ENCODE data around the gene ASCL5. TPM values are rescaled to one million over a fixed set of nuclear protein-coding genes. Genes with fewer than 3 reads are reported as not detected.
A peak's percentile ranks its signal among the peaks of the same experiment; 100 is the strongest.

Gene ASCL5
- total RNA-seq, 1 donor from 2014 or later: not detected

DNA sequence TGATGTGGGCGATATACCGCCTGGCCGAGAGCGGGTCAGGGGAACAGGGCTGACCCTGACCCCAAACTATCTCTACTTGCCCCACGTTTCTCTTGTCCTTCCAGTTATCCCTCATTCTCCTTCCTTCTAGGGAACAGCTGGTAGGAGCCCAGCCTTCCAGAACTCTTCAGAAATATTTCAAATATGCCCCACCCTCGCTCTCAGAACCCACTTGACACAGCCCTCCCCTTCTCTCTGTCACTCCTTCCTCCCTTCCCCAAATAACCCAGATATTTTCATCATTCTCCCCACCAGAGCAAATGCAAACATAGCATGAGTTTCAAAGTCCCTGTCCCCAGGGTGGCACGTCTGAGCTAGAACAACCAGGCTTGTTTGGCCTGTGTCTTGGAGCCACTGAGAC is 15.8 kb downstream of the ASCL5 start:
- DNase-seq (no peak), ATAC-seq (peak in 1 of 2 donors; percentile 31)
- TF ChIP-seq CTCF (IDR thresholded peaks at IDR 0.05): no peak
- Histone ChIP-seq H3K9me3 (no peaks in the 10 kb centered on the region), H3K36me3 (no peaks in the 10 kb centered on the region), H3K27ac (no peak overlapping the region), H3K27me3 (ENCODE audit: low read depth) (peaks cover 7% of the 10 kb centered on the region), H3K4me3 (no peak overlapping the region), H3K4me1 (peaks cover 3% of the 10 kb centered on the region)
- intact Hi-C loops (cut with DNase I): no loop called here

DNA sequence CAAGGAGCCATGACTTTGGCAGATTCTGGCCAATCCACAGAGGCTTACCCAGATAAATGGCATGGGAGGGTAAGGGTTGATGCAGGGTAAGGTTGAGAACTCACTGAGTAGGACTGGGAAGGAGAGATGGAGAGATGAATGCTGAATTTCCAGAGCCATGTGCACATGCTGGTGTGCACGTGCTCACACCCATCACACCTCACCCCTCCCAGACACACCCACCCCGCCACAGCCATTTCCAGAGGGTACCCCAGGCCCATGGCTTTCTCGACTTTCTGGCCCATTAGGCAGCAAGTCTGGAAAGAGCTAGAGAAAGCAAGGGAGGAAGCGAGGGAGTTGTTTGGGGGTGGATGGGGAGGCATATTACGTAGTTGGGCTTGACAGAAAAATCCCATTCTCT is 16.4 kb downstream of the ASCL5 start:
- DNase-seq (no peak), ATAC-seq (no peak)
- Histone ChIP-seq H3K36me3 (no peaks in the 10 kb centered on the region), H3K4me3 (no peak overlapping the region), H3K4me1 (peaks cover 3% of the 10 kb centered on the region), H3K27ac (no peak overlapping the region), H3K27me3 (ENCODE audit: low read depth) (peaks cover 7% of the 10 kb centered on the region), H3K9me3 (no peaks in the 10 kb centered on the region)
- intact Hi-C loops (cut with DNase I): no loop called here
- no peak for TF ChIP-seq CTCF (IDR thresholded peaks at IDR 0.05)

GRCh38 chr1:201110138-201110537 is 16.8 kb downstream of the ASCL5 start:
- ATAC-seq (no peak), DNase-seq (no peak)
- no peaks in the 10 kb centered on the region for H3K9me3 ChIP-seq
- TF ChIP-seq CTCF (IDR thresholded peaks at IDR 0.05): no peak
- H3K4me3 ChIP-seq: no peak overlapping the region
- intact Hi-C loops (cut with DNase I): no loop called here
- peaks cover 3% of the 10 kb centered on the region for H3K4me1 ChIP-seq
- H3K27ac ChIP-seq: no peak overlapping the region
- peaks cover 5% of the 10 kb centered on the region for H3K27me3 ChIP-seq (ENCODE audit: low read depth)
- no peaks in the 10 kb centered on the region for H3K36me3 ChIP-seq

DNA sequence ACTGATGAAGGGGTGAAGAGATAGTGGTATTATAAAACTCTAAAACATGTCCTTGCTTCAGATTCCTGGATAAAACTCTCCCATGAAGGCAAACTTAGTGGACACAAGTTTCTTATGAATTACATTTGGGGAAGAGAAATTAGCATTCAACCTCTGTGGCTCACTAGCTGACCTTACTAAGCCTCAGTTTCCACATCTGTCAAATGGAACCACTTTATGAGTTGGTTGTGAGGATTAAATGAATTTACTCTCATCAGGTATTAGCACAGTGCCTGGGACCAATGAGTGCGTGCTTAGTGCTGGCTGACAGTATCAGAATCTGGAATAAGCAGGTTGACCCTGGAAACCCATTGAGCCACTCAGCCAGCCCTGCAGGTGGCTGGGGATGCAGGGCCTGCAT is 17.3 kb downstream of the ASCL5 start:
- ATAC-seq (no peak), DNase-seq (no peak)
- no peak overlapping the region for H3K27ac ChIP-seq
- TF ChIP-seq CTCF (IDR thresholded peaks at IDR 0.05): no peak
- H3K4me1 ChIP-seq: peaks cover 3% of the 10 kb centered on the region
- H3K36me3 ChIP-seq: no peaks in the 10 kb centered on the region
- intact Hi-C loops (cut with DNase I): no loop called here
- no peak overlapping the region for H3K4me3 ChIP-seq
- H3K27me3 ChIP-seq (ENCODE audit: low read depth): no peaks in the 10 kb centered on the region
- no peaks in the 10 kb centered on the region for H3K9me3 ChIP-seq

DNA sequence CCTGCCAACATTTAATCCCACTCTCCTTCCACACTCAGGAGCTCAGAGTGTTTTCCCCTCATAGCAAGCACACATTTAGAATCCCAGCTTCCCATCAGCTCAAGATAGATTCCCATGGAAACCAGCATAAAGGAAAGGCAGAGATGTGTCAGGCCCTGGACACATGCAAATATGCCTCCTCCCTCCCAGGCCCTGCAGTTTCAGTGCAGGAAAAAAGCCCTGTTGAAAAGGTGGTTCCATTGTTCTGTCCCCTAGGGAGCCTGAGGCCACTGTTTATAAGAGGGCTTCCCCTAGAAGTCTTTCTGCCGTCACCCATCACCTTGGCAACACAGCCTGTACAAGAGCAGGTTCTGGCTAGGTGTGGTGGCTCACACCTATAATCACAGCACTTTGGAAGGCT is 18.4 kb downstream of the ASCL5 start:
- no peaks in the 10 kb centered on the region for H3K27me3 ChIP-seq (ENCODE audit: low read depth)
- no peak for TF ChIP-seq CTCF (IDR thresholded peaks at IDR 0.05)
- H3K9me3 ChIP-seq: no peaks in the 10 kb centered on the region
- no peaks in the 10 kb centered on the region for H3K36me3 ChIP-seq
- H3K4me3 ChIP-seq: no peak overlapping the region
- no peaks in the 10 kb centered on the region for H3K4me1 ChIP-seq
- DNase-seq (no peak), ATAC-seq (no peak)
- no peak overlapping the region for H3K27ac ChIP-seq
- intact Hi-C loops (cut with DNase I): no loop called here

- Histone ChIP-seq H3K27me3 (ENCODE audit: low read depth) (no peaks in the 10 kb centered on the region), H3K27ac (no peak overlapping the region), H3K9me3 (no peaks in the 10 kb centered on the region), H3K4me1 (no peaks in the 10 kb centered on the region), H3K4me3 (no peak overlapping the region), H3K36me3 (no peaks in the 10 kb centered on the region)
- DNase-seq (no peak), ATAC-seq (no peak)
- no peak for TF ChIP-seq CTCF (IDR thresholded peaks at IDR 0.05)
- intact Hi-C loops (cut with DNase I): no loop called here
Observed at GRCh38 chr1:201105688-201106087, 21.3 kb downstream of the ASCL5 start.
